Uterus (tissue), 2 donors: ENCODE data around the gene RPL10.

ENCODE experiments used
- POLR2A ChIP-seq, 2 donors: fragments of 450-650 bp; IDR thresholded peaks; one replicate each; pipeline ENCODE4 v1.6.1; 2016; ENCODE audit warnings: antibody characterized with exemption in 2 of 2, mild to moderate bottlenecking in 1 of 2, moderate library complexity in 1 of 2
- TF ChIP-seq, protein P1 (sequence below), 4 experiments: fragments of 200-600 bp in 2 of 4; fragments of 450-650 bp in 2 of 4; sonication (generic) in 2 of 4; IDR thresholded peaks; one replicate each; pipeline ENCODE4 v1.5.1; 2016 to 2019; ENCODE audit warnings: antibody characterized with exemption in 4 of 4, mild to moderate bottlenecking in 2 of 4, moderate library complexity in 1 of 4

DNA sequence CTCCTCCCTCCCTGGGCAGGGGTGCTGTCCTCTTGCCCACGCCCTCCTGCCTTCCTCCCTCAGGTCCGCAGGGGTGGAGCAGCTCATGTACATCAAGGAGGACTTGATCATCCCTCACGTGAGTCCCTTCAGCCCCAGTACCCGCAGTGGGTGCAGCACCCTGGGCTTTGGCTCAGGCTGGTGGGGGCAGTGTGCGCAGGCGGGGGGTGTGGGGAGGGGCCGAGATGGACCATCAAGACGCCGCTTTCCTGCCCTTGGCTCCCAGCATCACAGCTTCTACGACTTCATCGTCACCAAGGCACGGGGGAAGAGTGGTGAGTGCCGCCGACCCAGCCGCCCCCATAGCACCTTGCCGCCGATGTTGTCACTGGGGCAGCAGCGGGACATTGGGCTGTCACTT, 51.4 kb downstream of the RPL10 start:
- TF ChIP-seq, protein P1, sequence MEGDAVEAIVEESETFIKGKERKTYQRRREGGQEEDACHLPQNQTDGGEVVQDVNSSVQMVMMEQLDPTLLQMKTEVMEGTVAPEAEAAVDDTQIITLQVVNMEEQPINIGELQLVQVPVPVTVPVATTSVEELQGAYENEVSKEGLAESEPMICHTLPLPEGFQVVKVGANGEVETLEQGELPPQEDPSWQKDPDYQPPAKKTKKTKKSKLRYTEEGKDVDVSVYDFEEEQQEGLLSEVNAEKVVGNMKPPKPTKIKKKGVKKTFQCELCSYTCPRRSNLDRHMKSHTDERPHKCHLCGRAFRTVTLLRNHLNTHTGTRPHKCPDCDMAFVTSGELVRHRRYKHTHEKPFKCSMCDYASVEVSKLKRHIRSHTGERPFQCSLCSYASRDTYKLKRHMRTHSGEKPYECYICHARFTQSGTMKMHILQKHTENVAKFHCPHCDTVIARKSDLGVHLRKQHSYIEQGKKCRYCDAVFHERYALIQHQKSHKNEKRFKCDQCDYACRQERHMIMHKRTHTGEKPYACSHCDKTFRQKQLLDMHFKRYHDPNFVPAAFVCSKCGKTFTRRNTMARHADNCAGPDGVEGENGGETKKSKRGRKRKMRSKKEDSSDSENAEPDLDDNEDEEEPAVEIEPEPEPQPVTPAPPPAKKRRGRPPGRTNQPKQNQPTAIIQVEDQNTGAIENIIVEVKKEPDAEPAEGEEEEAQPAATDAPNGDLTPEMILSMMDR (IDR thresholded peaks at IDR 0.05), result no peak
- TF ChIP-seq POLR2A (IDR thresholded peaks at IDR 0.05), result no peak
